H1 (cell line): ENCODE data around the gene STARD13. TPM values are rescaled to one million over a fixed set of nuclear protein-coding genes. Genes with fewer than 3 reads are reported as not detected.

Experiments used
- BCL11A ChIP-seq, 2 experiments: IDR thresholded peaks; one replicate each; pipeline ENCODE4 v1.6.1; 2011; ENCODE audit warnings: low read depth in 2 of 2, low read length in 2 of 2, mild to moderate bottlenecking in 2 of 2
- SIX5 ChIP-seq: IDR thresholded peaks from 2 replicates; pipeline ENCODE4 v1.6.1; 2011; ENCODE audit warnings: mild to moderate bottlenecking, low read depth, low read length
- SRF ChIP-seq: IDR thresholded peaks from 2 replicates; pipeline ENCODE4 v1.6.1; 2011; ENCODE audit warnings: mild to moderate bottlenecking, low read depth, low read length, moderate library complexity
- TEAD4 ChIP-seq: IDR thresholded peaks from 2 replicates; pipeline ENCODE4 v1.6.1; 2012; ENCODE audit warnings: low read depth, low read length, inconsistent platforms, mixed read lengths
- polyA plus RNA-seq, 7 experiments: library from polyadenylated mRNA; depleted of rRNA in 3 of 7; stranded (reverse) in 5 of 7; unstranded in 2 of 7; fragments of >200 nt in 5 of 7; fragments of 200-250 nt in 2 of 7; gene quantifications; 1 replicate in 5 of 7; 2 replicates in 1 of 7; 4 replicates in 1 of 7; pipeline versions ENCODE4 v1.2.1 to v1.2.3, GENCODE V29; 2011 to 2013; ENCODE audit warnings: missing spikeins in 2 of 7, mixed read lengths in 2 of 7
- total RNA-seq: library from RNA; stranded (reverse); fragmentation: NEBNext Ultra II Directional; extraction: Animal tissue kit (Norgen Biotek cat#: 25700); gene quantifications from 2 replicates; pipeline ENCODE4 v1.2.1, GENCODE V29; 2021

The STARD13 gene
- total and polyA plus RNA-seq, 2 of the 8 experiments (the other 6 are each of a cell fraction or from before 2014, with no cell fraction given), result 0.82 to 2.9 TPM

DNA sequence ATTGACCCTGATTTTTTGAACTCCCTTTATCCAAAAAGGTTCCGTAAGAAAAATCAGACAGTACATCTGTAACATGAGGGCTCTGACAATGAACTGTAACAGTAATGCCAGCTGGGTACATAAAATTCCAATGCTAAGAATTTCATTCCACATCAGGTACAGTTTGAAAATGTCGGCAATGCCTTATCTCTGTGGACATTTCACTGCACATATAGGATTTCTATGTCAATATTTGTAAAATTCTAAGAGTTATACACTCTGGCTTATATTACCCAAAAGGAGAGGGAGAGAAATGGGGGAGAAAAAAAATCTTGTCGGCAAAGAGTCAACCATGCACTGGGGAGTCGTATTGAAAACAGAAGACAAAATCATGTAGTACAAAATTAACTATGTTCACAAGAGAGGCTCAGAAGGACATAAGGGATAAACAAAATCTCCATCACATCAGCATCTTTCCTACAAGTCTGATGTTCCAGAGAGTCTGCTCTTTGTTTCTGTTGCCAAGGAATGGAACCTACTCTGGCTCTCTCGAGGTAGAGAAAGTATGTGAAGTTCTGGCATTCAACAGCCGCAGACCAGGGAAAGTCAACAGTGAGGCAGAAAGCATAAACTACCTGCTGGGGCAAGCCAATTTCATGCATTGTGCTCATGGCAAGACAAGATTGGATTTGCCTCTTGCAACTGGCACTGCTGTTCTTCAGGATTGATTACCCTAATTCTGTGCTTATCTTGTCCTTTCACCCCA, 72.4 kb downstream of the STARD13 start (continued):
- TF ChIP-seq TEAD4 (no peak), SIX5 (no peak), BCL11A (IDR thresholded peaks at IDR 0.05; ENCODE audit: low read depth in 2 of 2, low read length in 2 of 2) (no peak), SRF (no peak)
